ENCODE data around the gene CACNA1B.

GRCh38 chr9:138094028-138094427 lies 216.4 kb downstream of the CACNA1B start:
- TF ChIP-seq CTCF (IDR thresholded peaks at IDR 0.05; ENCODE audit: low read length), result no peak
- TF ChIP-seq EZH2 (optimal IDR thresholded peaks at IDR 0.05; ENCODE audit: low read depth, low read length), result no peak
